Osteocyte (in vitro differentiated cells): ENCODE results near the gene GRIK2. TPM values are rescaled to one million over a fixed set of nuclear protein-coding genes. Genes with fewer than 3 reads are reported as not detected.

Experiments used
- DNase-seq: peaks from one replicate; pipeline ENCODE4 v3.0.0; 2021; ENCODE audit warnings: mixed read lengths; ENCODE audit not compliant: unreplicated experiment; ENCODE audit errors: extremely low spot score
- H3K27ac Mint-ChIP-seq: one replicate; pipeline ENCODE4 v1.8.0; 2021; ENCODE audit warnings: mild to moderate bottlenecking, mixed read lengths; ENCODE audit not compliant: unreplicated experiment
- H3K27me3 Mint-ChIP-seq: one replicate; pipeline ENCODE4 v1.8.0; 2021; ENCODE audit warnings: mixed read lengths; ENCODE audit not compliant: unreplicated experiment
- H3K36me3 Mint-ChIP-seq: one replicate; pipeline ENCODE4 v1.8.0; 2021; ENCODE audit warnings: mixed read lengths; ENCODE audit not compliant: unreplicated experiment
- H3K4me1 Mint-ChIP-seq: one replicate; pipeline ENCODE4 v1.8.0; 2021; ENCODE audit warnings: mixed read lengths; ENCODE audit not compliant: unreplicated experiment
- H3K4me3 Mint-ChIP-seq: one replicate; pipeline ENCODE4 v1.8.0; 2021; ENCODE audit warnings: mild to moderate bottlenecking, moderate library complexity, mixed read lengths; ENCODE audit not compliant: unreplicated experiment
- H3K9me3 Mint-ChIP-seq: one replicate; pipeline ENCODE4 v1.8.0; 2021; ENCODE audit warnings: mixed read lengths; ENCODE audit not compliant: unreplicated experiment
- total RNA-seq: library from RNA; stranded (reverse); gene quantifications from 2 replicates; pipeline ENCODE4 v1.2.1, GENCODE V29; 2021
- TF ChIP-seq, protein P1 (sequence below): fragments of 200-600 bp; sonication (generic); IDR thresholded peaks from 2 replicates; pipeline ENCODE4 v1.5.0; 2021; ENCODE audit warnings: antibody characterized with exemption, mild to moderate bottlenecking, moderate library complexity

The GRIK2 gene
- total RNA-seq, 1 donor from 2014 or later, result 7.1 TPM

GRCh38 chr6:101762851-101763250, 369.3 kb downstream of the GRIK2 start:
- H3K9me3 Mint-ChIP-seq, result no peaks in the 10 kb centered on the region
- no peak overlapping the region for H3K4me3 Mint-ChIP-seq
- H3K36me3 Mint-ChIP-seq, result no peaks in the 10 kb centered on the region
- no peaks in the 10 kb centered on the region for H3K27me3 Mint-ChIP-seq
- no peak overlapping the region for H3K27ac Mint-ChIP-seq
- TF ChIP-seq, protein P1, sequence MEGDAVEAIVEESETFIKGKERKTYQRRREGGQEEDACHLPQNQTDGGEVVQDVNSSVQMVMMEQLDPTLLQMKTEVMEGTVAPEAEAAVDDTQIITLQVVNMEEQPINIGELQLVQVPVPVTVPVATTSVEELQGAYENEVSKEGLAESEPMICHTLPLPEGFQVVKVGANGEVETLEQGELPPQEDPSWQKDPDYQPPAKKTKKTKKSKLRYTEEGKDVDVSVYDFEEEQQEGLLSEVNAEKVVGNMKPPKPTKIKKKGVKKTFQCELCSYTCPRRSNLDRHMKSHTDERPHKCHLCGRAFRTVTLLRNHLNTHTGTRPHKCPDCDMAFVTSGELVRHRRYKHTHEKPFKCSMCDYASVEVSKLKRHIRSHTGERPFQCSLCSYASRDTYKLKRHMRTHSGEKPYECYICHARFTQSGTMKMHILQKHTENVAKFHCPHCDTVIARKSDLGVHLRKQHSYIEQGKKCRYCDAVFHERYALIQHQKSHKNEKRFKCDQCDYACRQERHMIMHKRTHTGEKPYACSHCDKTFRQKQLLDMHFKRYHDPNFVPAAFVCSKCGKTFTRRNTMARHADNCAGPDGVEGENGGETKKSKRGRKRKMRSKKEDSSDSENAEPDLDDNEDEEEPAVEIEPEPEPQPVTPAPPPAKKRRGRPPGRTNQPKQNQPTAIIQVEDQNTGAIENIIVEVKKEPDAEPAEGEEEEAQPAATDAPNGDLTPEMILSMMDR, result no peak
- peaks cover 17% of the 10 kb centered on the region for H3K4me1 Mint-ChIP-seq
- DNase-seq, result no peak

- H3K27me3 Mint-ChIP-seq, result no peaks in the 10 kb centered on the region
- DNase-seq, result no peak
- H3K9me3 Mint-ChIP-seq, result no peaks in the 10 kb centered on the region
- peaks cover 13% of the 10 kb centered on the region for H3K4me1 Mint-ChIP-seq
- H3K4me3 Mint-ChIP-seq, result no peak overlapping the region
- TF ChIP-seq, protein P1, result no peak
- no peaks in the 10 kb centered on the region for H3K36me3 Mint-ChIP-seq
- no peak overlapping the region for H3K27ac Mint-ChIP-seq
Observed at GRCh38 chr6:101765281-101765680, 371.8 kb downstream of the GRIK2 start.

DNA sequence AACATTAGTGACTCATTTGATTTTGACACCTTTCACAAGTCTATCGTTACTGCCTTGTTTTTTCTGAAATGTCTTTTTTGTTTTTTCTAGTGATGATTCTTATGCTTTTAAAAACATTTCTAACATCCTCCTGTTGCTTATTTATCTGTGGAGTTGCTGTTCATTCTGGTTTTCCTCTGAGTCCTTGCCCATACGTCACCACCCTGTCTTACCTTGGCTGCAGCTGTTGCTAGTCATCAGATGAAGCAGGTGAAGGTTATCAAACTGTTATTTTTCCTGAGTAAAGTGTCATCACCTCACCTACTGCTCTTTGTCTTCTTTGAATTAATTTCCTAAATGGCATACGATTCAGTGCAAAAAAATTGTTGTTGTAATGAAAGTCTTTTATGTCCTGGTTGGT, 376.6 kb downstream of the GRIK2 start:
- no peak overlapping the region for H3K27ac Mint-ChIP-seq
- peaks cover 2% of the 10 kb centered on the region for H3K4me1 Mint-ChIP-seq
- no peak overlapping the region for H3K4me3 Mint-ChIP-seq
- TF ChIP-seq, protein P1, result no peak
- DNase-seq, result no peak
- no peaks in the 10 kb centered on the region for H3K27me3 Mint-ChIP-seq
- no peaks in the 10 kb centered on the region for H3K36me3 Mint-ChIP-seq
- H3K9me3 Mint-ChIP-seq, result no peaks in the 10 kb centered on the region

DNA sequence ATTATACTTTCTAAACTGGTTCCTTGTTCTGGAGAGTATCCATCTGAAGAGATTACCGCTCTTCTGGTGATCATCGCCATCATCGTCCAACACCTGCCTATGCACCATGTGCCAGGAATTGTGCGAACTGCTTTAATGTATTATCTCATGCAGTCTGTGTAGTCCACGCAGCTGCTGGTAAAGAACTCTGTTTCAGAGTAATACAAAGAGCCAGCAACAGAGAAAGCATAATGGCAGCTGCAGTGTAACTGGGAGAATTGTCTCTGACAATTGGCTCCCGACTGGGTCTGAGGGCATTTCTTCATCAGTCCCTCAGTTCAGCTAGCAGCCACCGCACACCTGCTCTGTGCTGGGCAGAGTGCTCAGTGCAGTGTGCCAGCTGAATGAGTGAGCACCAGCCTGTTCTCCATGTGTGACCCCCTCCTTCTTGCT, 383.4 kb downstream of the GRIK2 start:
- no peak for DNase-seq
- no peaks in the 10 kb centered on the region for H3K36me3 Mint-ChIP-seq
- TF ChIP-seq, protein P1, result no peak
- H3K4me1 Mint-ChIP-seq, result no peaks in the 10 kb centered on the region
- H3K27ac Mint-ChIP-seq, result no peak overlapping the region
- no peak overlapping the region for H3K4me3 Mint-ChIP-seq
- H3K9me3 Mint-ChIP-seq, result no peaks in the 10 kb centered on the region
- H3K27me3 Mint-ChIP-seq, result no peaks in the 10 kb centered on the region

- Mint-ChIP-seq H3K27me3 (no peaks in the 10 kb centered on the region), H3K27ac (no peak overlapping the region), H3K4me3 (no peak overlapping the region), H3K36me3 (no peaks in the 10 kb centered on the region), H3K4me1 (no peaks in the 10 kb centered on the region), H3K9me3 (no peaks in the 10 kb centered on the region)
- TF ChIP-seq, protein P1, result no peak
- no peak for DNase-seq
Observed at GRCh38 chr6:101777646-101778045, 384.1 kb downstream of the GRIK2 start.
